SK-N-SH (cell line): ENCODE data around the gene GART.

ENCODE experiments used
- EP300 ChIP-seq, 2 experiments: IDR thresholded peaks; 2 replicates each; pipeline versions ENCODE4 v1.4.0 to v1.6.1; 2012; ENCODE audit warnings: borderline replicate concordance in 1 of 2, low read depth in 1 of 2, low read length in 1 of 2
- EZH2phosphoT487 ChIP-seq: fragments of 200-600 bp; sonication (generic); IDR thresholded peaks from 2 replicates; pipeline ENCODE4 v1.6.1; 2017; ENCODE audit warnings: low read depth, mixed run types, mild to moderate bottlenecking, antibody characterized with exemption, moderate library complexity, borderline replicate concordance
- FOXM1 ChIP-seq: IDR thresholded peaks from 2 replicates; pipeline ENCODE4 v1.4.0; 2012; ENCODE audit warnings: low read depth, mild to moderate bottlenecking
- JUND ChIP-seq: IDR thresholded peaks from 2 replicates; pipeline ENCODE4 v1.4.0; 2012
- RAD21 ChIP-seq: IDR thresholded peaks from 2 replicates; pipeline ENCODE4 v1.6.1; 2012; ENCODE audit warnings: mild to moderate bottlenecking, low read length
- SMC3 ChIP-seq: IDR thresholded peaks from 2 replicates; pipeline ENCODE4 v1.6.1; 2012; ENCODE audit warnings: low read depth, low read length, improper control_type of control experiment
- TAF1 ChIP-seq: IDR thresholded peaks from 2 replicates; pipeline ENCODE4 v1.6.1; 2012; ENCODE audit warnings: low read depth, mild to moderate bottlenecking, low read length, moderate library complexity, borderline replicate concordance
- YY1 ChIP-seq: IDR thresholded peaks from 2 replicates; pipeline ENCODE4 v1.4.0; 2012; ENCODE audit warnings: low read depth, mild to moderate bottlenecking
- TF ChIP-seq, protein P1 (sequence below): fragments of 200-600 bp; sonication (generic); IDR thresholded peaks from 2 replicates; pipeline ENCODE4 v1.6.1; 2017; ENCODE audit warnings: antibody characterized with exemption, mild to moderate bottlenecking, moderate library complexity
- TF ChIP-seq, protein P2 (sequence below): IDR thresholded peaks from 2 replicates; pipeline ENCODE4 v1.4.0; 2012; ENCODE audit warnings: low read depth
- TF ChIP-seq, protein P3 (sequence below): fragments of 150-350 bp; IDR thresholded peaks from 2 replicates; pipeline ENCODE4 v1.6.1; 2017; ENCODE audit warnings: antibody characterized with exemption, low read length, low read depth, borderline replicate concordance
- TF ChIP-seq, protein P4 (sequence below): IDR thresholded peaks from 2 replicates; pipeline ENCODE4 v1.6.1; 2012; ENCODE audit warnings: mild to moderate bottlenecking, low read depth, low read length, moderate library complexity

DNA sequence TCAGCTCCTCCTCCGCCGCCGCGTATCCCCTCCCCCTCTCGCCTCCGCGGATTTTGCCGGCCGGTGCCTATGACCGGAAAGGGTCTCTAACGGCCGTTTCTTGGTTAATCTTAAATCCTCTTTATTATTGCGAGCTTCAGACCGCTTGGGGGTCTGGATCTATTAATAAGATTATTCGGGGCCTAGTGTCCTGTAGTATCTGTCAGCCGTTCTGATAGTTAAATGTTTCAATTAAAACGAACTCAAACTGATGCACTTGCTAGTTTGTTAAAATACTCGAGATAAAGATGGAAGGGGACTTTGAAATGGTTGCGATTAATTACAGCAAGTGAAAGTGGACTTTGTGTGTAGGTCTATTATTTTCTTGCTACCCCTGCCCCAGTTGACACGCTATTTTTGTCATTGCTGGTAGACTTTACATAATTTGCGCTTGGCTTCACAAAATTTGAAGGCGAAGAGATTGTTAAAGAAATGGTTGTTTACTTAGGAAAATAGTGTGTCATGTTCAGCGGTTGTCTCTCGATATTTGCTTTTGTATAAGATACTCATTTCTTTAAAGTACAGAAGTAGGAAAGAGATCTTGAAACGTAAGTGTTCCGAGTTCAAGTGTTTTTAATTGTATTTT is 1.7 kb upstream of the GART start:
- TF ChIP-seq FOXM1 (no peak), TAF1 (no peak), EP300 (IDR thresholded peaks at IDR 0.05; ENCODE audit: borderline replicate concordance in 1 of 2, low read depth in 1 of 2, low read length in 1 of 2) (no peak), YY1 (no peak), JUND (no peak), EZH2phosphoT487 (no peak), RAD21 (no peak), SMC3 (no peak)
- TF ChIP-seq, protein P1, sequence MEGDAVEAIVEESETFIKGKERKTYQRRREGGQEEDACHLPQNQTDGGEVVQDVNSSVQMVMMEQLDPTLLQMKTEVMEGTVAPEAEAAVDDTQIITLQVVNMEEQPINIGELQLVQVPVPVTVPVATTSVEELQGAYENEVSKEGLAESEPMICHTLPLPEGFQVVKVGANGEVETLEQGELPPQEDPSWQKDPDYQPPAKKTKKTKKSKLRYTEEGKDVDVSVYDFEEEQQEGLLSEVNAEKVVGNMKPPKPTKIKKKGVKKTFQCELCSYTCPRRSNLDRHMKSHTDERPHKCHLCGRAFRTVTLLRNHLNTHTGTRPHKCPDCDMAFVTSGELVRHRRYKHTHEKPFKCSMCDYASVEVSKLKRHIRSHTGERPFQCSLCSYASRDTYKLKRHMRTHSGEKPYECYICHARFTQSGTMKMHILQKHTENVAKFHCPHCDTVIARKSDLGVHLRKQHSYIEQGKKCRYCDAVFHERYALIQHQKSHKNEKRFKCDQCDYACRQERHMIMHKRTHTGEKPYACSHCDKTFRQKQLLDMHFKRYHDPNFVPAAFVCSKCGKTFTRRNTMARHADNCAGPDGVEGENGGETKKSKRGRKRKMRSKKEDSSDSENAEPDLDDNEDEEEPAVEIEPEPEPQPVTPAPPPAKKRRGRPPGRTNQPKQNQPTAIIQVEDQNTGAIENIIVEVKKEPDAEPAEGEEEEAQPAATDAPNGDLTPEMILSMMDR, result no peak
- TF ChIP-seq, protein P2, sequence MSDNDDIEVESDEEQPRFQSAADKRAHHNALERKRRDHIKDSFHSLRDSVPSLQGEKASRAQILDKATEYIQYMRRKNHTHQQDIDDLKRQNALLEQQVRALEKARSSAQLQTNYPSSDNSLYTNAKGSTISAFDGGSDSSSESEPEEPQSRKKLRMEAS, result no peak
- TF ChIP-seq, protein P3, sequence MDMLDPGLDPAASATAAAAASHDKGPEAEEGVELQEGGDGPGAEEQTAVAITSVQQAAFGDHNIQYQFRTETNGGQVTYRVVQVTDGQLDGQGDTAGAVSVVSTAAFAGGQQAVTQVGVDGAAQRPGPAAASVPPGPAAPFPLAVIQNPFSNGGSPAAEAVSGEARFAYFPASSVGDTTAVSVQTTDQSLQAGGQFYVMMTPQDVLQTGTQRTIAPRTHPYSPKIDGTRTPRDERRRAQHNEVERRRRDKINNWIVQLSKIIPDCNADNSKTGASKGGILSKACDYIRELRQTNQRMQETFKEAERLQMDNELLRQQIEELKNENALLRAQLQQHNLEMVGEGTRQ, result no peak
- TF ChIP-seq, protein P4, sequence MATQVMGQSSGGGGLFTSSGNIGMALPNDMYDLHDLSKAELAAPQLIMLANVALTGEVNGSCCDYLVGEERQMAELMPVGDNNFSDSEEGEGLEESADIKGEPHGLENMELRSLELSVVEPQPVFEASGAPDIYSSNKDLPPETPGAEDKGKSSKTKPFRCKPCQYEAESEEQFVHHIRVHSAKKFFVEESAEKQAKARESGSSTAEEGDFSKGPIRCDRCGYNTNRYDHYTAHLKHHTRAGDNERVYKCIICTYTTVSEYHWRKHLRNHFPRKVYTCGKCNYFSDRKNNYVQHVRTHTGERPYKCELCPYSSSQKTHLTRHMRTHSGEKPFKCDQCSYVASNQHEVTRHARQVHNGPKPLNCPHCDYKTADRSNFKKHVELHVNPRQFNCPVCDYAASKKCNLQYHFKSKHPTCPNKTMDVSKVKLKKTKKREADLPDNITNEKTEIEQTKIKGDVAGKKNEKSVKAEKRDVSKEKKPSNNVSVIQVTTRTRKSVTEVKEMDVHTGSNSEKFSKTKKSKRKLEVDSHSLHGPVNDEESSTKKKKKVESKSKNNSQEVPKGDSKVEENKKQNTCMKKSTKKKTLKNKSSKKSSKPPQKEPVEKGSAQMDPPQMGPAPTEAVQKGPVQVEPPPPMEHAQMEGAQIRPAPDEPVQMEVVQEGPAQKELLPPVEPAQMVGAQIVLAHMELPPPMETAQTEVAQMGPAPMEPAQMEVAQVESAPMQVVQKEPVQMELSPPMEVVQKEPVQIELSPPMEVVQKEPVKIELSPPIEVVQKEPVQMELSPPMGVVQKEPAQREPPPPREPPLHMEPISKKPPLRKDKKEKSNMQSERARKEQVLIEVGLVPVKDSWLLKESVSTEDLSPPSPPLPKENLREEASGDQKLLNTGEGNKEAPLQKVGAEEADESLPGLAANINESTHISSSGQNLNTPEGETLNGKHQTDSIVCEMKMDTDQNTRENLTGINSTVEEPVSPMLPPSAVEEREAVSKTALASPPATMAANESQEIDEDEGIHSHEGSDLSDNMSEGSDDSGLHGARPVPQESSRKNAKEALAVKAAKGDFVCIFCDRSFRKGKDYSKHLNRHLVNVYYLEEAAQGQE, result no peak
